ENCODE results near the gene SYT7.

SYT7 gene

DNA sequence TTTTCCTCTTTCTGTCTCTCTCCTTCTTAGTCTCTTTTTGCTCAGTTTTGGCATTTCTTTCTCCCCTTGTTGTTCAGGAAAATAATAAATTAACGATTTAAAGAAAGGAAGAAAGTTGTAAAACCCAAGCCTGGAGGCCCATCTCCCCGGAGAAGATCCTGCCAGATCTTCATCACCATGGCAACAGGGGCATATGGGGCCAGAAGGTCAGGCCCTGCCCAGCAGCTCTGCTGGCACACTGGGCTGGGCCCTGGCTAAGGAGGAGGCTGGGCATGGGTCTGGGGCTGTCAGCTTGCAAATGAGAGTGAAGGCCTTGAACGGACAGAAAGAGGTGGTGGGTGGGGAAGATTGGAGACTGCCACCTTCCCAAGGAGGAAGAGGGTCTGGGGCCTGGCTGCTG lies 69.5 kb downstream of the SYT7 start:
- no peak for DNase-seq

GRCh38 chr11:61510974-61511373 lies 69.9 kb downstream of the SYT7 start:
- DNase-seq, result no peak

- no peak for DNase-seq
These were observed 70.5 kb downstream of the SYT7 start for GRCh38 chr11:61510166-61510919.

GRCh38 chr11:61509043-61510029 lies 71.5 kb downstream of the SYT7 start:
- DNase-seq, result peak in 2 of 4 experiments; percentile 15 to 30

- peak in 1 of 4 experiments; percentile 6 for DNase-seq
These were observed 72.7 kb downstream of the SYT7 start, which contains the start of gene LRRC10B for GRCh38 chr11:61507962-61508861. Gene LRRC10B (plus strand): TSS chr11:61508749. CDS start chr11:61508999, 250 bp downstream.

GRCh38 chr11:61507012-61507768 lies 73.7 kb downstream of the SYT7 start:
- no peak for DNase-seq

DNA sequence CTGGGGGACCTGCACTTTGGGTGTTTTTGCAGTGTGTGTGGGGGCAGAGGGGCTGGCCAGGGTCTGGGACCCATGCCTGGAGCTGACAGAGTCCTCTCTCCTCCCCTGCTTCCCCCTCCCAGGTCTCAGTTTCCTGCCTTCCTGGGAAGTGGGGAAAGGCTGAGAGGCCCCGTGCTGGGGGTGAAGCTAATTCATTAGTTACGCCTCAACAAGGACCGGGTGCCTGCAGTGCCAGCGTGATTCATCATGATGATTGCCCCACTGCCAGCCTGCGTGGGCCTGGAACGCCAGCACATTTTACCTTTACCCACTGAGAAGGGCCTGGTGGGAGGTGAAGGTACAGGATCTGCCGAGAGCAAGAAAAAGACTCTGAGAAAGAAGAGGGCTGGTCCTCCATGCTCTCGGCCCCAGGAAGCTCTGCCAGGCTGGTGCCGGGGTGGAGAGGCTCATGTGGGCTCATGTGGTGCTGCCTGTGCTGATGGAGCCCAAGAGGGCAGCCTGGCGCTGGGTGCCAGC lies 75.2 kb downstream of the SYT7 start:
- no peak for DNase-seq

GRCh38 chr11:61505106-61505505 lies 75.8 kb downstream of the SYT7 start:
- no peak for DNase-seq

- no peak for DNase-seq
These were observed 77.6 kb downstream of the SYT7 start for GRCh38 chr11:61503135-61503770.

- DNase-seq, result no peak
These were observed 78.4 kb downstream of the SYT7 start for GRCh38 chr11:61502522-61502921.

DNA sequence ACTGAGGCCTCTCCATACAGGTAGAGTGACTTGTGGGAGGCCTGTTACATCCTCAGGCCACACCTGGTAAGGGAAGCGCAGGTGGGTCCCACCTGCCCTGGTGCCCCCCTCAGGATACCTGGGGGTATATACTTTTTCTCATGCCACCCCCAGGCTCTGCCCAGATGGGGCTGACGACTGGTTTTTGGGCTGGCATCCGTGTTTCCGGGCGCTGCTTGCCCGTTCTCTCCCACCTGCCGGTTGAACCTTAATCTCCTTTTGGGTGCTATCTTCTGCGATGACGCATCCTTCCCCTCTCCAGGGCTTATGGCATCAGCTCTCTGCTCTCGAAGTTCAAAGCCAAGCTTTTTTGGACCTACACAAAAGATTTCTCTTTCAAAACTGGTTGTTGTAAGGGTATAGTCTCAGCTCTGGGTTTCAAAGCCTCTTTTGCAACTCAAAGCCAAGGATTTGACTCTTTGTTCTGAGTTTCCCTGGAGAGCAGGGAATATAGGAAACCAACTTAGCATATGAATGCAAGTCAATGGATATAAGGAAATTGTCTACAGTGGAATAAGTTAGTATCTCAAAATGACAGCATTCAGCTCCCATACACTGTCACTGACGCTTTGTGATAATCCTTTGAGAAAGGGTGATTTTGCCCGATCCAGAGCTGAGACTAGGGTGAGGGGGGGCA lies 80.9 kb downstream of the SYT7 start:
- DNase-seq, result no peak

- DNase-seq, result no peak
These were observed 82.0 kb downstream of the SYT7 start for GRCh38 chr11:61498767-61499341.

DNA sequence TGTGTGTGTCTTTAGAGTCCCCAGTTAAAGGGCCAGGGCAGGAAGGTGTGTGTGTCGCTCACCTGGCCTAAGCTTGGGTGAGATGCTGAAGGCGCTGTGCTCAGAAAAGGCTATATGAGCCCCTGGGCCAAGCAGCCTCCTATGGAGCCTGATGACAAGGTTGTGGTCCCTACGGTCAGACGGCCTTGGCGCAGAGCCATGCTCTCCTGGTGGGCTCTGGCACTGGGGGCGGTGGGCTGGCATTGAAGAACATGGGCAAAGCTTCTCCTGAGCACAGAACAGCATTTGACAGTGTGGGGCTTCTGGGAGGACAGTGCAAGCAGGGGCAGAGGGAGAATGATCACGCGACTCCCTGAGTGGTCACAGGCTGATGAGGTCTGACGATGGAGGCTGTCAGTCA lies 83.0 kb downstream of the SYT7 start:
- no peak for DNase-seq

DNA sequence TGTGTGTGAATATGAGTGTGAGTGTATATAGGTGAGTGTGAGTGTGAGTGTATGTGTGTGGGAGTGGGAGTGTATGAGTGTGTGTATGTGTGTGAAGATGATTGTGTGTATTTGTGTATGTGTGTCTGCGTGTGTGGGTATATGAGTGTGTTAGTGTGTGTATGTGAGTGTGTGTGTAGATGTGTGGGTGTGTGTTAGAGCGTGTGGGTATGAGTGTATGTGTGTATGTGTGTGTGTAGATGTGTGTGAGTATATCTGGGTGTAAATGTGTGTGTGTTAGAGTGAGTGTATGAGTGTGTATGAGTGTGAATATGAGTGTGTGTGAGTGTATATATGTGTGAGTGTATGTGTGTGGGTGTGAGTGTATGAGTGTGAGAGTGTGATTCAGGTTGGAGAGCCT lies 83.4 kb downstream of the SYT7 start:
- DNase-seq, result no peak

GRCh38 chr11:61496602-61497400 lies 84.1 kb downstream of the SYT7 start:
- DNase-seq, result no peak

GRCh38 chr11:61495801-61496601 lies 84.9 kb downstream of the SYT7 start:
- DNase-seq, result no peak

DNA sequence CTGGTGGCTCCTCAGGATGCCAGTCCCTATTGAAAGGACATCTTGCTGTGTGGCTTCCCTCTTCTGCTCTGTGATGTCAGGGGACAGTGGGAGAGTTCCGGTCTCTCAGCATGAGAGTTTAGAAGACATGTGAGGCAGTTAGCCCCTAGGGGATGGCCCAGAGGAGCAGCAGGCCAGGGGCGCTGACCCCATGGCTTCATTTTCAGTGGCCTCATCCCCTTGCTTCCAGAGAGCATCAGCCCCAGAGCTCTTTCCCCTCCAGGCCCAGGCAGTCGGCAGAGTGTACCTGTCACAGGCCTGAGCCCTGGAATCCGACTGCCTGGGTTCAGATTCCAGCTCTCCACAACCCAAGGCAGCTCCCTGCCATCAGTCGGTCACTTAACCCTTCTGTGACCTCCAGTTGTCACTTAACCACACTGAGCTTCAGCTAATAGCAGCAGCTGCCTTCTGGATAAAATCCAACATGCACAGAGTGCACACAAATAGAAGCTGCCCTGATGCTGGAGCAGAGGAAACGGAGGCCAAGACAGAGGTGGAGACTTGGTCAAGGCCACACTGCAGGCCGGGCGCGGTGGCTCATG lies 86.4 kb downstream of the SYT7 start:
- DNase-seq, result no peak
